Measurements from ENCODE around the gene SSC5D.

SSC5D gene

GRCh38 chr19:55539090-55539984, 51.1 kb downstream of the SSC5D start:
- DNase-seq, result no peak

GRCh38 chr19:55540619-55541018, 52.4 kb downstream of the SSC5D start:
- no peak for DNase-seq

- no peak for DNase-seq
Observed at GRCh38 chr19:55541091-55541490, 52.9 kb downstream of the SSC5D start.

- no peak for DNase-seq
Observed at GRCh38 chr19:55542292-55542855, 54.1 kb downstream of the SSC5D start.

GRCh38 chr19:55543567-55543966, 55.3 kb downstream of the SSC5D start:
- DNase-seq, result no peak

- no peak for DNase-seq
Observed at GRCh38 chr19:55544014-55544413, 55.8 kb downstream of the SSC5D start.

GRCh38 chr19:55544776-55545439, 56.7 kb downstream of the SSC5D start:
- no peak for DNase-seq

- no peak for DNase-seq
Observed at GRCh38 chr19:55545443-55545842, 57.2 kb downstream of the SSC5D start, which contains the start of gene SBK3. Gene SBK3 (minus strand): TSS chr19:55545543. CDS start chr19:55545543, 0 bp downstream.

GRCh38 chr19:55546011-55546410, 57.8 kb downstream of the SSC5D start:
- DNase-seq, result no peak

DNA sequence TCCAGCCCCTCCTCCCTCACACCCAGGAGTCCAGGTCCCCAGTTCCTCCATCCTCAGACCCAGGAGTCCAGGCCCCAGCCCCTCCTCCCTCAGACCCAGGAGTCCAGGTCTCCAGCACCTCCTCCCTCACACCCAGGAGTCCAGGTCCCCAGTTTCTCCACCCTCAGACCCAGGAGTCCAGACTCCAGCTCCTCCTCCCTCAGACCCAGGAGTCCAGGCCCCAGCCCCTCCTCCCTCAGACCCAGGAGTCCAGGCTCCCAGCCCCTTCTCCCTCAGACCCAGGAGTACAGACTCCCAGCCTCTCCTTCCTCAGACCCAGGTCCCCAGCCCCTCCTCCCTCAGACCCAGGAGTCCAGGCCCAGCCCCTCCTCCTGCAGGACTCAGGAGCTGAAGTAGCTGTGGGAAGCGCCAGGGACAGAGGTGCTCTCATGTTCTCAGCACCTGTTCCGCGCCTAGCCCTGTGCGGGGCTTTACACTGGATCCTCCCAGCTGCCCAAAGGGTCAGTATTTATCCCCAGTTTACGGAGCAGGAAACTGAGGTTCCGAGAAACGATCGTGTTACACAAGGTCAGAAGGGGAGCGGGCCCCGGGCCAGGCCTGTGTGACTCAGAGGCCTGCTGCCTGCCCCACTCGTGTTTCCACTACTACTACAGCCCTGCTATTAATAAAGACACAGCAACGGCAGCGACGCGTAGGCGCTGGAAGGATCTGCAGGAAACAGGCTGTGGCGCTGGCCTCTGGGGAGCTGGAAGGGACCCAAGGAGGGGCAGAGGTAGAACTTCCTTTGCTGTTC, 58.8 kb downstream of the SSC5D start:
- peak; percentile 50 for DNase-seq

- no peak for DNase-seq
Observed at GRCh38 chr19:55549500-55550320, 61.5 kb downstream of the SSC5D start.

- no peak for DNase-seq
Observed at GRCh38 chr19:55550321-55550650, 62.0 kb downstream of the SSC5D start.

GRCh38 chr19:55552206-55552605, 64.0 kb downstream of the SSC5D start:
- no peak for DNase-seq

- no peak for DNase-seq
Observed at GRCh38 chr19:55552620-55553019, 64.4 kb downstream of the SSC5D start.

GRCh38 chr19:55553217-55554182, 65.3 kb downstream of the SSC5D start:
- no peak for DNase-seq

GRCh38 chr19:55554302-55554701, 66.1 kb downstream of the SSC5D start:
- DNase-seq, result no peak

DNA sequence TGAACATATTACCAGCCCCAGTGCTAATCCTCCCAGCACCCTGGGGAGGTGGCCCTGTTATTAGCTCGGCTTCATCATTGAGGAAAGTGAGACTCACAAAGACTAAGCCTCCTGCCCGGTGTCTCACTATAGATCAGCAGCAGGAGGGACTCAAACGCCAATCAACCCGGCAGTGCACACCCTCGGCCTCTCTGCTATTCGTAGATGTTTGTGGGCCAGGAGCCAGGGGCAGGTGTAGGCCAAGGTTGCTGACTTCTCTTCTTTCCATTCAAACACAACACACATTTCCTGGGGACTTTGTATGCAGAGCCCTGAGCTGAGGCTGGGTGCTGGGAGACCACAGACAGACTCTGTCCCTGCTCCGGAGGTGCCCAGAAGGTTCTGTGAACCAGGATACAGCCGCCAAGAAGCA, 66.5 kb downstream of the SSC5D start:
- DNase-seq, result no peak

GRCh38 chr19:55559684-55560083, 71.4 kb downstream of the SSC5D start:
- DNase-seq, result no peak

- no peak for DNase-seq
Observed at GRCh38 chr19:55563261-55563690, 75.0 kb downstream of the SSC5D start.

GRCh38 chr19:55566823-55567222, 78.6 kb downstream of the SSC5D start:
- DNase-seq, result no peak
